Renal cortex interstitium (tissue), 11 donors: Measurements from ENCODE around the gene GLI3. TPM values are rescaled to one million over a fixed set of nuclear protein-coding genes. Genes with fewer than 3 reads are reported as not detected.
A peak's percentile ranks its signal among the peaks of the same experiment; 100 is the strongest.

Experiments
- DNase-seq, 11 donors: peaks; one replicate each; pipeline ENCODE4 v3.0.0-alpha.2; 2013; ENCODE audit warnings: low read depth in 9 of 11, low spot score in 4 of 11; ENCODE audit errors: extremely low read depth in 1 of 11
- polyA plus RNA-seq, 3 donors: library from polyadenylated mRNA; unstranded; fragments of 120-200 nt; gene quantifications; one replicate each; pipeline ENCODE4 v1.2.1, GENCODE V29; 2013; ENCODE audit not compliant: insufficient read length in 3 of 3

The GLI3 gene
- polyA plus RNA-seq, 3 donors, result 15.1 to 17.7 (median 16.2) TPM

- no peak for DNase-seq
Observed at GRCh38 chr7:42156967-42157721, 79.9 kb downstream of the GLI3 start.

GRCh38 chr7:42156291-42156865, 80.6 kb downstream of the GLI3 start:
- DNase-seq, result no peak

- no peak for DNase-seq
Observed at GRCh38 chr7:42155584-42156290, 81.3 kb downstream of the GLI3 start.

- no peak for DNase-seq
Observed at GRCh38 chr7:42154173-42154572, 82.8 kb downstream of the GLI3 start.

GRCh38 chr7:42152329-42153205, 84.4 kb downstream of the GLI3 start:
- DNase-seq, result peak in 8 of 11 donors; percentile 58 to 83 (median 63)

GRCh38 chr7:42151309-42151708, 85.7 kb downstream of the GLI3 start:
- peak in 4 of 11 donors; percentile 39 to 57 (median 52) for DNase-seq

- no peak for DNase-seq
Observed at GRCh38 chr7:42145539-42145938, 91.5 kb downstream of the GLI3 start.

- DNase-seq, result no peak
Observed at GRCh38 chr7:42144604-42145003, 92.4 kb downstream of the GLI3 start.

- no peak for DNase-seq
Observed at GRCh38 chr7:42143711-42144600, 93.1 kb downstream of the GLI3 start.

GRCh38 chr7:42142089-42142488, 94.9 kb downstream of the GLI3 start:
- DNase-seq, result no peak

GRCh38 chr7:42139751-42140150, 97.3 kb downstream of the GLI3 start:
- DNase-seq, result no peak

GRCh38 chr7:42138691-42139090, 98.3 kb downstream of the GLI3 start:
- no peak for DNase-seq

GRCh38 chr7:42137941-42138340, 99.1 kb downstream of the GLI3 start:
- no peak for DNase-seq

- no peak for DNase-seq
Observed at GRCh38 chr7:42137431-42137830, 99.6 kb downstream of the GLI3 start.

GRCh38 chr7:42135728-42136127, 101.3 kb downstream of the GLI3 start:
- DNase-seq, result no peak

GRCh38 chr7:42134276-42134876, 102.6 kb downstream of the GLI3 start:
- DNase-seq, result no peak

GRCh38 chr7:42133321-42133720, 103.7 kb downstream of the GLI3 start:
- DNase-seq, result no peak

GRCh38 chr7:42128703-42129102, 108.3 kb downstream of the GLI3 start:
- no peak for DNase-seq
